HepG2 (cell line): ENCODE measurements around the gene WDR54. TPM values are rescaled to one million over a fixed set of nuclear protein-coding genes. Genes with fewer than 3 reads are reported as not detected.
A peak's percentile ranks its signal among the peaks of the same experiment; 100 is the strongest.

ENCODE experiments used
- ARNT2 ChIP-seq: sonication (generic); formaldehyde crosslinking; IDR thresholded peaks from 2 replicates; pipeline ENCODE4 v1.8.0; 2022; ENCODE audit warnings: mild to moderate bottlenecking, low read depth, missing genetic modification reagents, moderate library complexity
- BATF2 ChIP-seq: sonication (generic); formaldehyde crosslinking; IDR thresholded peaks from 2 replicates; pipeline ENCODE4 v1.8.0; 2022; ENCODE audit warnings: mild to moderate bottlenecking, missing genetic modification reagents, moderate library complexity
- FOXM1 ChIP-seq: sonication (generic); formaldehyde crosslinking; IDR thresholded peaks from 2 replicates; pipeline ENCODE4 v1.5.0; 2020; ENCODE audit warnings: missing genetic modification reagents
- HDAC6 ChIP-seq: fragments of 200-600 bp; sonication (generic); IDR thresholded peaks from 2 replicates; pipeline ENCODE4 v1.7.0; 2017; ENCODE audit warnings: mild to moderate bottlenecking, antibody characterized with exemption, low read length, low read depth
- MAFF ChIP-seq: IDR thresholded peaks from 2 replicates; pipeline ENCODE4 v1.6.1; 2011; ENCODE audit warnings: low read depth, low read length, improper control_type of control experiment
- MEF2D ChIP-seq: sonication (generic); formaldehyde crosslinking; IDR thresholded peaks from 2 replicates; pipeline ENCODE4 v1.5.1; 2020; ENCODE audit warnings: mild to moderate bottlenecking, missing genetic modification reagents
- NRL ChIP-seq: sonication (generic); formaldehyde crosslinking; IDR thresholded peaks from 2 replicates; pipeline ENCODE4 v1.5.0; 2020; ENCODE audit warnings: missing genetic modification reagents, mild to moderate bottlenecking, moderate library complexity, borderline replicate concordance
- POLR2AphosphoS5 ChIP-seq: IDR thresholded peaks from 2 replicates; pipeline ENCODE4 v1.6.1; 2012; ENCODE audit warnings: low read depth, low read length
- PRDM10 ChIP-seq: sonication (generic); formaldehyde crosslinking; IDR thresholded peaks from 2 replicates; pipeline ENCODE4 v1.4.0; 2020; ENCODE audit warnings: low read depth, missing genetic modification reagents
- RARG ChIP-seq: sonication (generic); formaldehyde crosslinking; IDR thresholded peaks from 2 replicates; pipeline ENCODE4 v1.4.0; 2020; ENCODE audit warnings: low read depth, mild to moderate bottlenecking, missing genetic modification reagents
- SCMH1 ChIP-seq: sonication (generic); formaldehyde crosslinking; IDR thresholded peaks from 2 replicates; pipeline ENCODE4 v1.9.0; 2021; ENCODE audit warnings: missing genetic modification reagents, mild to moderate bottlenecking, borderline replicate concordance
- ZBTB7A ChIP-seq: sonication (generic); formaldehyde crosslinking; IDR thresholded peaks from 2 replicates; pipeline ENCODE4 v1.8.0; 2022; ENCODE audit warnings: mild to moderate bottlenecking, missing genetic modification reagents
- ZNF253 ChIP-seq: sonication (generic); formaldehyde crosslinking; IDR thresholded peaks from 2 replicates; pipeline ENCODE4 v1.8.0; 2022; ENCODE audit warnings: mild to moderate bottlenecking, missing genetic modification reagents, borderline replicate concordance
- ZNF569 ChIP-seq: sonication (generic); formaldehyde crosslinking; IDR thresholded peaks from 2 replicates; pipeline ENCODE4 v1.5.0; 2020; ENCODE audit warnings: mild to moderate bottlenecking, missing genetic modification reagents, moderate library complexity, borderline replicate concordance
- ZNF615 ChIP-seq: sonication (generic); formaldehyde crosslinking; IDR thresholded peaks from 2 replicates; pipeline ENCODE4 v1.5.0; 2020; ENCODE audit warnings: mild to moderate bottlenecking, missing genetic modification reagents, borderline replicate concordance
- ZNF678 ChIP-seq: sonication (generic); formaldehyde crosslinking; IDR thresholded peaks from 2 replicates; pipeline ENCODE4 v1.4.0; 2020; ENCODE audit warnings: mild to moderate bottlenecking, missing genetic modification reagents
- polyA plus RNA-seq, 8 experiments: library from polyadenylated mRNA; depleted of rRNA in 3 of 8; stranded (reverse) in 7 of 8; unstranded in 1 of 8; fragments of >200 nt; fragmentation: Illumina TruSeq in 4 of 8; extraction: Trizol in 4 of 8; gene quantifications; 2 replicates each; pipeline versions ENCODE4 v1.2.1 to v1.2.3, GENCODE V29; 2011 to 2016; ENCODE audit warnings: low read depth in 4 of 8, missing spikeins in 1 of 8, mixed read lengths in 1 of 8; ENCODE audit not compliant: insufficient read depth in 1 of 8
- total RNA-seq, 5 experiments: library from RNA; depleted of rRNA; stranded (reverse); fragments of >200 nt; fragmentation: Illumina TruSeq; extraction: Trizol; gene quantifications; 2 replicates each; pipeline ENCODE4 v1.2.3, GENCODE V29; 2016; ENCODE audit warnings: low read depth in 1 of 5
- TF ChIP-seq, protein P1 (sequence below), 2 experiments: sonication (generic) in 1 of 2; formaldehyde crosslinking in 1 of 2; IDR thresholded peaks; 2 replicates each; pipeline versions ENCODE4 v1.4.0 to v1.6.1; 2016 to 2020; ENCODE audit warnings: borderline replicate concordance in 1 of 2, low read depth in 1 of 2, mild to moderate bottlenecking in 1 of 2, missing genetic modification reagents in 1 of 2
- TF ChIP-seq, protein P2 (sequence below): sonication (generic); formaldehyde crosslinking; IDR thresholded peaks from 2 replicates; pipeline ENCODE4 v1.5.0; 2020; ENCODE audit warnings: missing genetic modification reagents

The WDR54 gene
- total and polyA plus RNA-seq, 2 of the 13 experiments (the other 11 are each of a cell fraction or from before 2014, with no cell fraction given) = 2.0 to 17.3 TPM

GRCh38 chr2:74472086-74472944 lies 50.8 kb downstream of the WDR54 start, which contains the start of gene MRPL53 (continued):
- peak; percentile 99 for TF ChIP-seq POLR2AphosphoS5
- peak; percentile 96 for TF ChIP-seq MEF2D (CRISPR knock-in tag)
- TF ChIP-seq ZNF615 = peak; percentile 96
- no peak for TF ChIP-seq FOXM1 (CRISPR knock-in tag)
- peak; percentile 90 for TF ChIP-seq ARNT2 (CRISPR knock-in tag)
- TF ChIP-seq RARG (CRISPR knock-in tag) = peak; percentile 96
- TF ChIP-seq NRL (CRISPR knock-in tag) = peak; percentile 98; the same call in 1 of the 2 replicates
- no peak for TF ChIP-seq ZBTB7A (CRISPR knock-in tag)
- TF ChIP-seq, protein P1, sequence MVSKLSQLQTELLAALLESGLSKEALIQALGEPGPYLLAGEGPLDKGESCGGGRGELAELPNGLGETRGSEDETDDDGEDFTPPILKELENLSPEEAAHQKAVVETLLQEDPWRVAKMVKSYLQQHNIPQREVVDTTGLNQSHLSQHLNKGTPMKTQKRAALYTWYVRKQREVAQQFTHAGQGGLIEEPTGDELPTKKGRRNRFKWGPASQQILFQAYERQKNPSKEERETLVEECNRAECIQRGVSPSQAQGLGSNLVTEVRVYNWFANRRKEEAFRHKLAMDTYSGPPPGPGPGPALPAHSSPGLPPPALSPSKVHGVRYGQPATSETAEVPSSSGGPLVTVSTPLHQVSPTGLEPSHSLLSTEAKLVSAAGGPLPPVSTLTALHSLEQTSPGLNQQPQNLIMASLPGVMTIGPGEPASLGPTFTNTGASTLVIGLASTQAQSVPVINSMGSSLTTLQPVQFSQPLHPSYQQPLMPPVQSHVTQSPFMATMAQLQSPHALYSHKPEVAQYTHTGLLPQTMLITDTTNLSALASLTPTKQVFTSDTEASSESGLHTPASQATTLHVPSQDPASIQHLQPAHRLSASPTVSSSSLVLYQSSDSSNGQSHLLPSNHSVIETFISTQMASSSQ (IDR thresholded peaks at IDR 0.05; ENCODE audit: low read depth) = no peak; the same call in 1 of the 2 replicates
- TF ChIP-seq, protein P1 (CRISPR knock-in tag; IDR thresholded peaks at IDR 0.05; ENCODE audit: borderline replicate concordance) = peak; percentile 89
- no peak for TF ChIP-seq ZNF569 (CRISPR knock-in tag)
- TF ChIP-seq ZNF253 = peak; percentile 82; the same call in 1 of the 2 replicates
- TF ChIP-seq HDAC6 = no peak
- TF ChIP-seq, protein P2, sequence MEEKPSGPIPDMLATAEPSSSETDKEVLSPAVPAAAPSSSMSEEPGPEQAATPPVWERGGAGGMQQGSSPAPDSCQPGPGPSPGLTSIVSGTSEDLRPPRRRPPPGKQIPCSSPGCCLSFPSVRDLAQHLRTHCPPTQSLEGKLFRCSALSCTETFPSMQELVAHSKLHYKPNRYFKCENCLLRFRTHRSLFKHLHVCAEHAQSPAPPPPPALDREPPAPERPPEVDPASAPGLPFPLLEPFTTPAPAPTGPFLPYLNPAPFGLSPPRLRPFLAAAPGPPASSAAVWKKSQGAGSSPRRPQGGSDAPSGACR = peak; percentile 98
- TF ChIP-seq SCMH1 = no peak
- TF ChIP-seq MAFF = no peak
- peak; percentile 55; the same call in 1 of the 2 replicates for TF ChIP-seq PRDM10 (CRISPR knock-in tag)
- 0 out of 2 replicates have a peak, but pooled peaks have one; percentile 83 for TF ChIP-seq ZNF678 (CRISPR knock-in tag)
- no peak; the same call in 1 of the 2 replicates for TF ChIP-seq BATF2 (CRISPR knock-in tag)
